OCI-LY1 (cell line): ENCODE data around the gene TMEM40.
"Not testable (repeated sequence)": the region's sequence is repeated elsewhere in the genome, so short reads cannot be mapped to it uniquely, and the experiment has no call there.

ENCODE experiments used
- H2AFZ ChIP-seq: fragments of 200-600 bp; sonication (generic), shearing (Covaris generic); 2 replicates; pipeline ENCODE4 v1.6.0; 2014; ENCODE audit warnings: antibody characterized with exemption, mild to moderate bottlenecking, low read length
- H3F3A ChIP-seq: fragments of 200-600 bp; sonication (generic), shearing (Covaris generic); 2 replicates; pipeline ENCODE4 v1.6.0; 2014; ENCODE audit warnings: mild to moderate bottlenecking, antibody characterized with exemption, low read length, moderate library complexity; ENCODE audit not compliant: insufficient read depth
- H3K27ac ChIP-seq: fragments of 200-600 bp; sonication (generic); 2 replicates; pipeline ENCODE4 v1.5.1; 2014; ENCODE audit warnings: low read length, mixed run types, mild to moderate bottlenecking, low read depth; ENCODE audit not compliant: poor library complexity, severe bottlenecking
- H3K27me3 ChIP-seq: fragments of 200-600 bp; sonication (generic); 2 replicates; pipeline ENCODE4 v1.6.0; 2014; ENCODE audit warnings: antibody characterized with exemption, mild to moderate bottlenecking, low read length, moderate library complexity; ENCODE audit not compliant: insufficient read depth
- H3K36me3 ChIP-seq: fragments of 200-600 bp; sonication (generic); 2 replicates; pipeline ENCODE4 v1.6.1; 2014; ENCODE audit warnings: mild to moderate bottlenecking, antibody characterized with exemption, low read length, moderate library complexity, mixed read lengths; ENCODE audit not compliant: insufficient read depth
- H3K4me1 ChIP-seq: fragments of 200-600 bp; sonication (generic); 2 replicates; pipeline ENCODE4 v1.5.1; 2014; ENCODE audit warnings: mild to moderate bottlenecking, low read length, moderate library complexity; ENCODE audit not compliant: insufficient read depth, severe bottlenecking
- H3K4me2 ChIP-seq: fragments of 200-600 bp; sonication (generic), shearing (Covaris generic); 2 replicates; pipeline ENCODE4 v1.6.1; 2014; ENCODE audit warnings: low read length
- H3K4me3 ChIP-seq: fragments of 200-600 bp; sonication (generic); 2 replicates; pipeline ENCODE4 v1.5.1; 2014; ENCODE audit warnings: low read length, low read depth, mild to moderate bottlenecking, mixed read lengths; ENCODE audit not compliant: poor library complexity, severe bottlenecking
- H3K79me2 ChIP-seq: fragments of 200-600 bp; shearing (Covaris generic); 2 replicates; pipeline ENCODE4 v1.6.1; 2016; ENCODE audit warnings: mixed run types, low read length, mixed read lengths; ENCODE audit not compliant: insufficient read depth
- H3K9ac ChIP-seq: fragments of 200-600 bp; sonication (generic), shearing (Covaris generic); 2 replicates; pipeline ENCODE4 v1.6.1; 2014; ENCODE audit warnings: mild to moderate bottlenecking, low read length, mixed read lengths
- H3K9me2 ChIP-seq: fragments of 200-600 bp; sonication (generic), shearing (Covaris generic); 2 replicates; pipeline ENCODE4 v1.6.1; 2014; ENCODE audit warnings: low read depth, mild to moderate bottlenecking, low read length, mixed read lengths
- H3K9me3 ChIP-seq: fragments of 200-600 bp; shearing (Covaris generic); 2 replicates; pipeline ENCODE4 v1.6.1; 2014; ENCODE audit warnings: low read length, mixed read lengths
- H4K20me1 ChIP-seq: fragments of 200-600 bp; sonication (generic), shearing (Covaris generic); 2 replicates; pipeline ENCODE4 v1.6.0; 2016; ENCODE audit warnings: mild to moderate bottlenecking, low read length; ENCODE audit not compliant: insufficient read depth
- EZH2 ChIP-seq: fragments of 200-600 bp; sonication (generic), shearing (Covaris generic); IDR thresholded peaks from 2 replicates; pipeline ENCODE4 v1.8.0; 2017; ENCODE audit warnings: borderline replicate concordance, mixed run types, mild to moderate bottlenecking, antibody characterized with exemption, low read length, moderate library complexity, mixed read lengths
- TF ChIP-seq, protein P1 (sequence below): fragments of 200-600 bp; sonication (generic), shearing (Covaris generic); IDR thresholded peaks from 2 replicates; pipeline ENCODE4 v1.5.1; 2017; ENCODE audit warnings: mild to moderate bottlenecking, antibody characterized with exemption, low read length, moderate library complexity, mixed read lengths

The TMEM40 gene

DNA sequence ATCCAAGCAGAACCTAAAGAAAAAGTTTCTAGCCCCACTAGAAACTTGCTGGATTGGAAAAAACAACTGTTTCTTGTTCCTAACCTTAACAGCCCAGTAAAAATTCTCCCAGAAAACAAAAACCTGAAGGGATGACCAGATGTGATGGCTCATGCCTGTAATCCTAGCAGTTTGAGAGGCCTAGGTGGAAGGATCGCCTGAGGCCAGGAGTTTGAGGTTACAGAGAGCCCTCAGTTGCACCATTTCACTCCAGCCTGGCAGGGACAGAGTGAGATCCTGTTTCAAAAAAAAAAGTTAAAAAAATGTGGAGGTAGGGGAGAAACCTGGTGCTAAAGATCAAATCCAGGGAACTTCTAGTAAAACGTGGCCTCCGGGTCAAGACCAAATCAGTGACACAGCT, 56.6 kb downstream of the TMEM40 start:
- no peaks in the 10 kb centered on the region for H4K20me1 ChIP-seq
- TF ChIP-seq, protein P1, sequence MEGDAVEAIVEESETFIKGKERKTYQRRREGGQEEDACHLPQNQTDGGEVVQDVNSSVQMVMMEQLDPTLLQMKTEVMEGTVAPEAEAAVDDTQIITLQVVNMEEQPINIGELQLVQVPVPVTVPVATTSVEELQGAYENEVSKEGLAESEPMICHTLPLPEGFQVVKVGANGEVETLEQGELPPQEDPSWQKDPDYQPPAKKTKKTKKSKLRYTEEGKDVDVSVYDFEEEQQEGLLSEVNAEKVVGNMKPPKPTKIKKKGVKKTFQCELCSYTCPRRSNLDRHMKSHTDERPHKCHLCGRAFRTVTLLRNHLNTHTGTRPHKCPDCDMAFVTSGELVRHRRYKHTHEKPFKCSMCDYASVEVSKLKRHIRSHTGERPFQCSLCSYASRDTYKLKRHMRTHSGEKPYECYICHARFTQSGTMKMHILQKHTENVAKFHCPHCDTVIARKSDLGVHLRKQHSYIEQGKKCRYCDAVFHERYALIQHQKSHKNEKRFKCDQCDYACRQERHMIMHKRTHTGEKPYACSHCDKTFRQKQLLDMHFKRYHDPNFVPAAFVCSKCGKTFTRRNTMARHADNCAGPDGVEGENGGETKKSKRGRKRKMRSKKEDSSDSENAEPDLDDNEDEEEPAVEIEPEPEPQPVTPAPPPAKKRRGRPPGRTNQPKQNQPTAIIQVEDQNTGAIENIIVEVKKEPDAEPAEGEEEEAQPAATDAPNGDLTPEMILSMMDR: no peak
- TF ChIP-seq EZH2: no peak
- no peak overlapping the region for H3K4me2 ChIP-seq
- H2AFZ ChIP-seq: no peak overlapping the region
- H3K36me3 ChIP-seq: no peaks in the 10 kb centered on the region
- H3K27me3 ChIP-seq: no peaks in the 10 kb centered on the region
- H3K4me3 ChIP-seq: no peak overlapping the region
- H3F3A ChIP-seq: no peaks in the 10 kb centered on the region
- H3K9me2 ChIP-seq: no peaks in the 10 kb centered on the region
- H3K4me1 ChIP-seq: no peaks in the 10 kb centered on the region
- H3K27ac ChIP-seq: no peak overlapping the region
- H3K9ac ChIP-seq: no peak overlapping the region
- no peaks in the 10 kb centered on the region for H3K79me2 ChIP-seq
- H3K9me3 ChIP-seq: no peaks in the 10 kb centered on the region

DNA sequence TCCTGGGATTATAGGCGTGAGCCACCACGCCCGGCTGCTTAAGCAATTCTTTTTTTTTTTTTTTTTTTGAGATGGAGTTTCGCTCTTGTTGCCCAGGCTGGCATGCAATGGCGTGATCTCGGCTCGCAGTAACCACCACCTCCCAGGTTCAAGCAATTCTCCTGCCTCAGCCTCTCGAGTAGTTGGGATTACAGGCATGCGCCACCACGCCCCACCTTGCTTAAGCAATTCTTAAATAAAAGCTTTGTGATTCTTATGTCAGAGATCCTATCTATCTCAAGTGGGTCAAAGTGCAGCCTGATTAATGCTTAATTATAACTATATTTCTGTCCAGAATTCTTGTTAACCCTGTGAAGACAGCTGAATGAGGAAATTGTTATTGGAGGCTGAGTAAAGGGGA, 57.5 kb downstream of the TMEM40 start:
- H3K4me1 ChIP-seq, H3K4me2 ChIP-seq, H3K79me2 ChIP-seq, H3K9me2 ChIP-seq, H3K9me3 ChIP-seq, H3K27me3 ChIP-seq, H4K20me1 ChIP-seq, H3K36me3 ChIP-seq, H3K4me3 ChIP-seq, H3K27ac ChIP-seq, H3F3A ChIP-seq, H3K9ac ChIP-seq, H2AFZ ChIP-seq: not testable (repeated sequence)

DNA sequence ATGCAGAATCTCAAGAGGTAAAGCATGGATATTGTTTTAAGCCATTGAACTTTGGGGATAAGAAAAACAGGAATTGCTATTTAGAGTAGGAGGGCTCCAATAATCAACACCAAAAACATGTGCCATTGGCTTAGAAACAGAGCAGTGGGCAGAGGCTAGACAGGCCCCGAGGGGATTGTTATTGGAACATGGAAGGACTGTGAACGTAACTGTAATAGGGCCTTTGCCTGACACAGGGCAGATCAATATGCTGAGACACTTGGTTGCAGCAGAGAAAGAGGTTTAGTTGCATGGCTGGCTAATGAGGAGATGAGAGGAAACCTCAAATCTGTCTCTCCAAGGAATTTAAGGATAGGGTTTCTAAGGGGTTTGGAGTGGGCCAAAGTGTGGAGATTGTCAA, 58.3 kb downstream of the TMEM40 start:
- Histone ChIP-seq H3K27ac (no peak overlapping the region), H4K20me1 (no peaks in the 10 kb centered on the region), H3K9ac (no peak overlapping the region), H3K4me3 (no peak overlapping the region), H3K79me2 (no peaks in the 10 kb centered on the region), H3K36me3 (no peaks in the 10 kb centered on the region), H3K9me2 (no peaks in the 10 kb centered on the region), H2AFZ (no peak overlapping the region), H3K4me1 (no peaks in the 10 kb centered on the region), H3K27me3 (no peaks in the 10 kb centered on the region), H3K9me3 (no peaks in the 10 kb centered on the region), H3K4me2 (no peak overlapping the region), H3F3A (no peaks in the 10 kb centered on the region)
- no peak for TF ChIP-seq EZH2
- TF ChIP-seq, protein P1: no peak

DNA sequence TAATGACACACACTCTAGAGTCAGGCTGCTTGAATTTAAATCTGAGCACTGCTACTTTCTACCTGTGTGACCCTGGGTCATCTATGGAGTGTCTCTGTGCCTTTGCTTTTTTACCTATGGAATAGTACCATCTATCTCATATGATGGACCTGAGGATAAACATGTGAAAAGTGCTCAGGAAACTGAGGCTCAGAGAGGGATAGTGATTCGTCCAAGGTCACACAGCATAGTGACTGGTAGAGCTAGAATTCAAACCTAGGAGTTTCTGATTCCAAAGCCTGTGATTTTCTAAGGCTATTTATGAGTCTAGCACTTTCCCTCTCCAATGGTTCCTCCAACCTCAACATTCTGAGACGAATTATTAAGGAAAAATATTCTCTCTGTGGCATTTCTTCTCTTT, 63.1 kb downstream of the TMEM40 start:
- no peaks in the 10 kb centered on the region for H3K9me2 ChIP-seq
- no peak overlapping the region for H3K27ac ChIP-seq
- no peaks in the 10 kb centered on the region for H3F3A ChIP-seq
- TF ChIP-seq, protein P1: no peak
- no peak for TF ChIP-seq EZH2
- H3K27me3 ChIP-seq: no peaks in the 10 kb centered on the region
- H3K4me1 ChIP-seq: no peaks in the 10 kb centered on the region
- H3K36me3 ChIP-seq: no peaks in the 10 kb centered on the region
- H3K4me3 ChIP-seq: no peak overlapping the region
- no peak overlapping the region for H3K9ac ChIP-seq
- H3K79me2 ChIP-seq: no peaks in the 10 kb centered on the region
- H2AFZ ChIP-seq: no peak overlapping the region
- no peaks in the 10 kb centered on the region for H4K20me1 ChIP-seq
- H3K4me2 ChIP-seq: no peak overlapping the region
- no peaks in the 10 kb centered on the region for H3K9me3 ChIP-seq
